ENCODE results near the gene SYNGR2.

SYNGR2 gene

DNA sequence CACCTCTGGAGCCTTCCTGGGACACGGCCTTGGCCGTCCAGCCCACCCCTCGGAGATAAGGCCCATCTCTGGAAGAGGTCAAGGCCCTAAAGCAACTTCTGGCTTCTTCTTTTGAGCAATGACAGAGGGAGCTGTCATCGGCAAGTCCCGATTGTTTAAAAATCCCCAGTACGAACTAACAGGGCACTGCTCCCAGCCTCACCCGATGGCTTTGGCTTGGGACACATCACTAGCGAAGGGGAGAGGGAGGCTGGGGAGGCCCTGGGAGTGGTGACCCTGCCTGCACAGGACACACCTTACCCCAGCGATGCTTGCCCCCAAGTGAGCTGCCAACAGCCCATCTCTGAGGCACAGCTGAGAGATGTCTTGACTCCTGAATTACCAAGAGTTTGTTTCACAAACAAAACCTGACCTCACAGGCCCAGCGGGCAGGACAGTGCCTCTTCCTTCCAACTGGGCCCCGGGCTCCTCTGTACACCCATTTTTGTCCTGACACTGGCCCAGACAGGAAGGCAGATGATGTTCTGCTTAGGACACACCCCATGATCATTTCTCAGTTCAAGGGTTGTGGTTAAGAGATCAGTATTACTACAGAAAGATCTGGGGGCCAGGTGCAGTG lies 4.8 kb downstream of the SYNGR2 start:
- no peak for DNase-seq

DNA sequence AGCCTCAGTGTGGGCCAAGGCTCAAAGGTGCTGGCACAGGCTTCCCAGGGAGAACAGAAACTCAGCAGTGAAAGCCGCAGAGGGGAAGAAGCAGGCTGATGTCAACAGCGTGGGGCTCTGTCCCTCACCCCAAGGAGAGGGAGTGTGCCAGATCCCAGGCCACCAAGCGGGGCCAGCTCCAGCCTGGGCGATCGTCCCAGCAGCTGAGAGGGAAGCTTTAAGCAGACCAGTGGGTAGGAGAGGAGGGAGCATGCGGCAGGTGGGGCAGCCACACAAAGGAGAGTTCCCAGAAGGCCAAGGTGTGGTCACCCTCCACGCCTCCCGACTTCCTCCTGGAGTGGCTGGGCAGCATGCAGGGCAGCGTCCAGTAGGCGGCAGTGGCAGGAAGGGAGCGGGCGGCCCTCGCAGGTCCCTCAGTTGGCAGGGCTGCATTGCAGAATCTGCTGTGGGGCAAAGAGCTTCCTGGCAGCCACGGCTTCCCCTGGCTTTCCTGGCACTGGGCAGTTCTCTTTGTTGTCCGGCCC lies 6.0 kb downstream of the SYNGR2 start:
- DNase-seq, result peak; percentile 94

DNA sequence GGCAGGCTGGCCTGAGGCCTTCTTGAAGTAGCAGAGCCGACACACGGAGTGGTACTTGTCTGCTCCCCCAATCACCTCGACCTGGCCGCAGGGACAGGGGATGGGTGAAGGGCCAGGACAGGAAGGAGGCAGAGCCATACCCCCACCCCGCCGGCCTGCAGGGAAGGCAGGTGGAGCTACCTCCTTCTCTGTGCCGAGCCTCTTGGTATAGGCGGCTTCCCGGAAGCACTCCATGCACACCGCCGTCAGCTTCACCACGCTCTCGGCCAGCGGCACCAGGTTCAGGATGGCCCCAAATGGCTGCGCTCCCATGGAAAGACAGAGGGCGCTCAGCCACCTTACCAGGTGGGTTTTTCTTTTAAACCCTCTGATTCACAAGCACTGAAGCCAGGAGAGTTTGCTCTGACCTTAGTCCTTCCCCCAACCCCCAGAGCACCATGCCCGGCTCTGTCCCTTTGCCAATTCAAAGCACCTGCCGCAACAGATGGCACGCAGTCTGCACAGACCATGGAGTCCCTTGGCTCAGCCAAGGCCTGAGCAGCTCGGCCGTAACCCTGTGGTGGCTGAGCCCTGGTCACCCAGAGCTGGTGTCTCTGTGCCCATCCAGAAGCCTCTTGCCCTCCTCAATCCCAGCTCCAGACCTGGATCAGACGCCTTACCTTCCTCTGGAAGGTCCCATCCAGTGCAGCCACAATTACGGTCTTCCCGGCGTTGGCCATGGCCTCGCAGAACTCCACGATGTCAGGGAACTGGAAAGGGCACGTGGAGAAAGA lies 6.7 kb downstream of the SYNGR2 start:
- DNase-seq, result no peak

DNA sequence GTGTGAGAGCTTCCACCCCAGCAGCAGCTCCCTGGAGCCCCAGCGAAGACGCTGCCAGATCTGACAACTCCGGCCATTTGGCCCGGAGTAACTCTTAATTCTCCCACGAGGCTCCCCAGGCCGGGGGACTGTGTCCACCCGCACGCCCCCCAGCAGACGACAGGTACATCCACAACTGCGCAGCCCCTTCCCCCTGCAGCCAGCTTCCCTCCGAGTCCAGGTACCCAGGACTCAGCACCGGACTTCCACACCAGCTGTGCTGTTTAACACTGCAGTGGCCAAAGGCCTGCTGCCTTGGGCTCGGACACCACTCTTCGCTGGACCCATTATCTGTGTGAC lies 7.2 kb downstream of the SYNGR2 start:
- DNase-seq, result no peak

DNA sequence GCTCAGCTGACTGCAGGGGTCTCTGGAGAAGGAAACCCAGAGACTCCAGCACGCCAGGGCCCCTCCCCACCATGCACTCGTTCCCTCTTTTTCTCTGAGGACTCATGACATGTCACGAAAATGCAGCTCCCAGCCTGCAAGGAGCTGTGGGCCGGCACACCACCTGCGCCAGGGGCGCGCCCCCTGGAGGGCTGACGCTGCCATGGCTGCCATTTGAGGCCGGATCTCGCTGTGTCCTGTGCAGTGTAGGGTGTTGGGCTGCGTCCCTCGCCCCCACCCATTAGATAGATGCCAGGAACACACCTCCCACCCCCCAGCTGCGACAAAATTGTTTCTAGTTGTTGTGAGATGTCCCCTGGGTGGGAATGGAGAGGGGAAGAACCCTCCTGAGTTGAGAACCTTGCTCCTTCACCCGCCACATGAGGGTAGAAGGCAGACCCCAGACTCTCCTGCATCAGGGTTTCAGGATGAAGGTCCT lies 8.2 kb downstream of the SYNGR2 start:
- peak; percentile 52 for DNase-seq

DNA sequence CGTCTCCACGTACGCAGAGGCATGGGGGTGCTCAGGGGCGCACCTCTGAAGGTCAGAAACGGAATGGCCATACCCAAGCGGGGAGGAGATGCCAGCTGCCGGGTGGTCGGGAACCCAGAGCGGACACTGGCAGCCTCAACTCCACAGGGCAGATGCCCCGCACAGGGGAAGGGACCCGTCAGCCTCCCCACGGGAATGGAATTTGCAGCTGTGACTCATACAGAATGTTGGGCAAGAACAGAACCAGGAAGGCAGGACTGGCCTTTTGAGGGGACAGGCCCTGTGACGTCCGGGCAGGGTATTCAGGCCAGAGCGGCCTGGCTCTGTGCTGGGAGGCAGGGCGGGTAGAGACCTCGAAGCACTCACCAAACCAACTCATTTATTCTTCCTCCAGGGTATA lies 11.0 kb downstream of the SYNGR2 start:
- DNase-seq, result no peak

DNA sequence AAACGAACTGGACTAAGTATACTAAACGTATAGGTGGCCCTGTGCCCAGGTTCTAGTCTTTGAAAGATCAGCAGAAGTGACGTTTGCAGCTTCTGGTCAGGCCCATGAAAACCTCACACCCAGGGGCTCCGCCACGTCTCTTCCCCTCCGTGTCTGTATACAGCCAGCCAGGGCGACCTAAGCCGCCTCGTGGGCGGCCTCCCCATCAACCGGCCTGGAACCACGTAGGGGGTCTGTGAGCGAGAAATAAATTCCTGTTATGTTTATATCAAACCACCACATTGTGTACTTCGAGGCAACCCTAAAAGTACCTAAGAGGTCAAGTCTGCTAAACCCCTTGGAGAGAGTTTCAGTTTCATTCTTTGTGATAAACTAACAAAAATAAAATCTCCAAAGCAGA lies 11.7 kb downstream of the SYNGR2 start:
- DNase-seq, result no peak

DNA sequence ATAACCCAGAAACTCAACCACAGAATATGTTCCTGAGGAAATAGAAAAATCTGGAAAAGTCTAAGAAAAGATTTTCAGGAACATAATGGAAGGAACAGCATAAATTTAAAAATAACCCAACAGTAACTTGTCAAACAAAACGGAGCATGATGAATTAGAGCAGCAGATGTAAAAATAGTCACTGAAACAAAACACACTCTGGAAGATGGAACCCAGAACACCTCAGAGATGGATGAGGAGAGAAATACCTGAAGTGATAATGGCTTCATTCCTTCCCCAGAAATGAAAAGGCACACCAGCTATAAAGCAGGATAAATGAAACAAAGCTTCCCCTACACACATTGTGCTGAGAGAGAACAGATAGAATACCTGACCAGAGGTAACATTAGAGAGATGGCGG lies 12.1 kb downstream of the SYNGR2 start:
- no peak for DNase-seq

DNA sequence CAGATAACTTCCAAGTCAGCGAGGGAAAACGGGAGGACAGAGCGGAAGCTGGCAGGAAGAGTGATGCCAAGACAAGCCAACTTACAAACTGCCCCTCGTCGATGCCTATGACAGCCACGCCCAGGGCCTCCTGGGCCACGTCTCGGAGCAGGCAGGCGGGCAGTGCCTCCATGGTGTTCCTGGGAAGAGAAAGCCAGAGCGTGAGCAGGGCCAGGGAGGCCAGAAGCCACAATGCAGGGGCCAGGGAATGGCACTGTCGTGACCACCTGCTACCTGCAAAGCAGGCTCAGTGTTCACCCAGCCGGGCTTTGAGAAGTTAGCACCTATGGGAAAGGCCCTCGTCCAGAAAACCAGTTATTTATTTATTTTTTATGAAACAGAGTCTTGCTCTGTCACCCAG lies 14.1 kb downstream of the SYNGR2 start:
- no peak for DNase-seq

DNA sequence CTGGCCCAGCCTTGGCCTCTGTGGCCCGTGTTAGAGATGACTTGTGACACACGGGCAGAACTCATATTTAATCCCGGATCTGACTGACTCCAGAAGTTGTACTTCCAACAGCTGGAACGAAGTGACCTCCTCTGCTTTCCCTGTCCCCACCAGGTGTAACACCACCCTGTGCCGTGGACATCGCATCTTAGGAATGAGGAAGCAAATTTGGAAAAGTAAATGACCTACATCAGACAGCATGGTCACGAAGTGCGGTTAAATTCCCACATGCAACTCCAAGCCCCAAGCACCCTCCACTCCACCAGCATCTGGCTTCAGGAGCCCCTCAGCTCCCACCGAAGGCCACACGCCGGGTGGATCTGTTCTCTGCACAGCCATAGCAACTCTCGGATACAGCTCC lies 15.5 kb downstream of the SYNGR2 start:
- DNase-seq, result no peak

DNA sequence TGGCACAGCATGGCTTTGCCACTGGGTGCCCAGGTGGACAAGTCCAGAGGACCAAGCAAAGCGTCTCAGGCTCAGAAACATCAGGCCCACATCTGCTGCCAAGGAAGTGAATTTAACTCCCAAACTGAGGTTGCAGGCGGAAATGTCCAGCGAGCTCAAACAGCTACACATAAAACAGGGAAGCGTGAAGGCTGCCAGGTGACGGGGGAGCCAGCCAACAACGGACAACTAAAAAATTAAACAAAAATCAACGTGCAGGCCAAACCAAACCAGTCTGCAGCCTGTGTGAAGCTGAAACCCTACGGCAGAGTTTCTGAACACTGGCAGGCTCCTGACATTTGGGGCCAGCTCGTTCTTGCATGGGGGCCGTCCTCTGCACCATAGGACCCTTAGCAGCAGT lies 16.0 kb downstream of the SYNGR2 start:
- DNase-seq, result no peak

DNA sequence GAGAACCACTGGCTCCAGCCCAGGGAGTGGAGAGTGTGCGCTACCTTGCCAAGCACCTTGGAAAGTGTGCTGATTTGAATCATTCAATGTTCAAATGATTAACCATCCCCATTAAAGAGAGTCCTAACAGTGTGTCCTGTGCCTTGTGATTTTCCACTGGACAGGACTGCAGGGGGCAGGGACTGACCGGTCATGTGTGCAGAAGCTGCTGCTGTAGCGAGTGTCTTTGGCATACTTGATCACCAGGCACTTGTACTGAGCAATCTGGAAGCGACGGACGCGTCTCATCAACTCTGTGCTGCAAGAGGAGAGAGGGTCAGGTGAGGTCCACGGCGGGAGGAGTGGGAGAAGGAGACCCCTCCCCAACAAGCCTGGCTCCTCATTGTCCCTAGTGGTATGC lies 16.5 kb downstream of the SYNGR2 start:
- DNase-seq, result no peak

DNA sequence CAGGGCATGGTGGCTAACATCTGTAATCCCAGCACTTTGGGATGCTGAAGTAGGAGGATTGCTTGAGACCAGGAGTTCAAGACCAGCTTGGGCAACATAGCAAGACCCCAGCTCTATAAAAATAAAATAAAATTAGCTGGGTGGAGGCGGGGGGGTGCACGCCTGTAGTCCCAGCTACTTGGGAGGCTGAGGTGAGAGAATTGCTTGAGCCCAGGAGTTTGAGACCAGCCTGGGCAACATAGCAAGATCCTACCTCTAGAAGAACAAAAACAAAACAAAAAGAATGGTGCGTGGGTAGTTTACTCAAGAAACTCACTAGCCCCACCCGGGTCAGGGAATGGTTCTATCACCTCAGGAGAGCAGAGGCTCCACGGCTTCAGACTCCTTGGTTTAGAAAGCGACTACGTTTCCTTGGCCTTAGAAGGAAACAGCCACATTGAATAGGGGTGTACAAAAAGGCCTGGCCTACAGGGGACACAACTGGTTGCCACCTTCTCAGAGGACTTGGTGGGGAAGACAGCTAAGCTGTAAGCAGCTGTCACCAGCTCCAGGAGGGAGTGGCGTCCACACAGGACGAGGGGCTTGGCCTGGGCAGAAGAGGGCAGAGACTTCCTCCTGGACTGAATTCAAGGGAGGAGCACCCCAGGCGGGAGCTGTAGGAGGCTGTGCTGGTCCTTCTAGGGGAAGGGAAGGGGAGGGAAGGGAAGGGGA lies 17.8 kb downstream of the SYNGR2 start:
- no peak for DNase-seq

DNA sequence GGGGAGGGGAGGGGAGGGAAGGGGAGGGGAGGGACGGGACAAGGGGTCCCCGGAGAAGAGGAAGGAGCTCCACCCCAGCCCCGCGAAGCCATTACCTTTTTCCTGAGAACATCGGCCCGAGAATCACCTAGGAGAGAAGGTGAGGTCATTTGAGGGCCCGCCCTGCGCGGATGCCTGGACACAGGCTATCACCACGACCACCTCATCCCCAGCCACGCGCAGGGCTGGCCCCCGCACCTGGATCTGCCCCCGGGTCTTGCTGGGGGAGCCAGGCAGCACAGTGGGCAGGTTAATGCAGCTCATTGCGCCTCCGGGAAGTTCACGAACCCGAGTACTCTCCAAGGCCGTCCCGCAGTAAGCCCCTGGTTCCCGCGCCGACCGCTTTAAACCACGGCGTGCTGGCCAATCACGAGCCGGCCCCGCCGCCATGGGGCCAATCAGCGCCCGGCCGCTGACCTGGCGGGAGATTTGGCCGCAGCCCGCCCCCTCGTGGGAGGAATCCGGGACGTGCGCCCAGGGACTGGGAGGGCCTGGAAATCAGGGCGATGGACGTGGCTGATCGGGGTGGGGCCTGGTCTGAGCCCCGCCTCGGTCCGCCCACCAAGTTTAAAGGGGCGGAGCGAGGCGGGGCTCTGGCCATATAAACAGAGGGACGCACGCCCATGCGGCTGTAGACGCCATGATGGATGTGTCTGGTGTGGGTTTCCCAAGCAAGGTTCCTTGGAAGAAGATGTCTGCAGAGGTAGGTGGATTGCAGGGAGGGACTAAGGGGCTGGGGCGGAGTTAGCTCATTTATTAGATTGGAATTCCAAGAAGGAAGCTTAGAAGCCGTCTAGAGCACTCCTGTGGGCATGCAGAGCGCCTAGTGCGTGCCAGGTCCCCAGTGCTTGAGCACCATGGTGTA lies 18.6 kb downstream of the SYNGR2 start, which contains the start of the genes AFMID and TK1:
Gene AFMID (plus strand): TSS at position 671 of the 904 bp plus-strand sequence. CDS start 9 bp downstream, at position 680.
Gene TK1 (minus strand): TSS at position 361 of the 904 bp plus-strand sequence. CDS start 58 bp downstream, at position 303.
- DNase-seq, result peak; percentile 97

DNA sequence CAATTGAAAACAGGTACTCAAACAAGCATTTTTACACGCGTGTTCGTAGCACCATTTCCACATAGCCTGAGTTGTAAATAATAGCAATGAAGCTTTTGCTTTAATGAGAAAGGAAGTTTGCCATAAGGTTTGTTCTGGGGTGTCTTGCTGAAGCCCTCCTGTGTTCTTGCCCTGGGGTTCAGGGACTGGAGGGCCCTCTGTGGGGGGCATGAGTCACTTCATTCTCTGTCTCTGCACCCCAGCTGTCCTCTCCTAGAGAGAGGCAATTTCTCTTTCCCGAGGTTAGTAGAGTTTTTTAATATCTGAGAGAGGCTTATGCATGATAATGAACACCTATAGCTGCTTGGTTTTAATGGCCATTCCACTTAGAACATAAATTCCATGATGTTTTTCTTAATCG lies 28.3 kb downstream of the SYNGR2 start:
- no peak for DNase-seq

DNA sequence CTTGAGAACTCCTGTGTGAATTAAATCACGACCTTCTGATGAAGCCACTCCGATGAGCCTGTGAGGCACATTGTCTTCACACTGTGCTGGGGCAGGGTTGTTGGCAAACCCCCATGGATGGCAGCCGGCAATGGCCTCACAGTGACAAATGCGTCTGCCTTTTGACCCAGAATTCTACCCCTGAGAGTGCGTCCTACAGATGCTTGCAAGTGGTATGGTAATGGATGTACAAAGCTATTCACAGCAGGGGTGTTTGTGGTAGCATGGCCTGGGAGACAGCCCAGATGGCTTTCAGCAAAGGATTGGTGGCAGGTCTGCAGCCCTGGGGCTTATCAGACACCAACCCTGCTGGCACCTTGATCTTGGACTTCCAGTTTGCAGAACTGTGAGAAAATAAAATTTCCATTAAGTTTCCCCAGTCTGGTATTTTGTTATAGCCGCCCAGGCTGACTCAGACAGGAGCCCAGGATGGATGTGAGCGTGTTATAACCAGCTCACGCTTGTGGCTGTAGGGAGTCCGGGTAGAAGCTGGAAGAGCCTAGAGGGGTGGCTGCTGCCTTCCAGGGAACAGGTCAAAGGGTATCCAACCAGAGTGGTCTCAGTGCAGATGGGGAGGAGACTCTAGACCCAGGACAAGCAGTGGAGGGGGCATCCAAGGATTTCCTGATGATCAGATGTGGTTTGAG lies 28.9 kb downstream of the SYNGR2 start:
- DNase-seq, result peak; percentile 49

DNA sequence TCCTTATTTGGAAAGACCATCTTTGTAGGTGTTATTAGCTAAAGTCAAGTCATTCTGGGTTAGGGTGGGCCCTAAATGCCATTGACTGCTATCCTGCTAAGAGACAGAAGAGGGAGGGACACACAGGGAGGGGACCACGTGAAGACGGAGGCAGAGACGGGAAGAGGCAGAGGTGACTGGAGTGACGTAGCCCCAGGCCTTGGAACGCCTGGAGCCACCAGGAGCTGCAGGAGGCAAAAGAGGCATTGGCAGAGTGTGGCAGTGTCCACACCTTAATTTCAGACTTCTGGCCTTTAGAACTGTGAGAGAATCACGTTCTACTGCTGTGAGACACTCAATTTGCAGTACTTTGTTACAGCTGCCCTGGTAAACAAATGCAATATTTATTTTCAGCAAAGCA lies 32.1 kb downstream of the SYNGR2 start:
- DNase-seq, result no peak

DNA sequence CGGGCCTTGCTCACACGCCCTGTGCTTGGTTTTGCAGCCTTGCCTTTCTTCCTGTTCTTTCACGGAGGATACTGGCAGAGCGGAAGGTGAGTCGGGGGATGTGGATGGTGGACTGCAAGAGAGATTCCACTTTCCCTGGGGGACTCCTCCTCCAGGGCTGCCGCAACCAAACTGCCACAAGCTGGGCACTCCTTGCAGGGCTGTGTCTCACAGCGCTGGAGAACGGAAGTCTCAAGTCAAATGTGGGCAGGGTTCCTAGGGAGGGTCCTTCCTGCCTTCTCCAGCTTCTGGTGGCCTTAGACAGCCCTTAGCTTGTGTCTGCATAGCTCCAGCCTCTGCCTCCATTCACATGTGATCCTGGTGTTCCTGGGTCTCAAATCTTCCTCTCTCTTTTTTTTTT lies 34.3 kb downstream of the SYNGR2 start:
- DNase-seq, result no peak

DNA sequence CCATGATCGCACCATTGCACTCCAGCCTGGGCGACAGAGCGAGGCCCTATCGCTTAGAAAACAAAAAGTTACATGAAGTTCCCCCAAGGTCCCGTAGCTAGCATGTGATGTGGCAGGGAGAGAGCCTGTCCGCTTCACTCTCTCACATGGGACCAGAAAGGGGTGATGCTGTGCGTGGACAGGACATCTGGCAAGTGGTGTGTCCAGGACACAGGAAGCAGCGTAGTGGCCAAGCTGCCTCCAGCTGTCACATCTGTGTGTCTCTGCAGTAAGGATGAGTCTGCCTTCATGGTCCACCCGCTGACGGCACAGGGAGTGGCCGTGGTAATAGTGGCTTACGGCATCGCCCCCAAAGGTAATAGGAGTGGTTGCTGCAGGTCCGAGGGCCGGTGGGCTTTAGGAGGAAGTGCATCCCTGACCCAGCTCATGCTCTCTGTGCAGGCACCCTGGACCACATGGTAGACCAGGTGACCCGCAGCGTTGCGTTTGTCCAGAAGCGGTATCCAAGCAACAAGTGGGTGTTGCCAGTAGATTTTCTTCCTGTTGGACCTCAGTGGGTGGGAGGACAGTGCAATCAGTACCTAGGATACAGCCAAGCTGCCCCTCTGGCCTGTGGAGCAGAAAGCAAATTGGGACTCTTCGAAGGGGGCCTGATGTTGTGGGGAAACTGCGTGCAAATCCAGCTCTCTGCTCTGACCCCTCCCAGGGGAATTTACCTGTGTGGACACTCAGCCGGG lies 36.2 kb downstream of the SYNGR2 start:
- no peak for DNase-seq

DNA sequence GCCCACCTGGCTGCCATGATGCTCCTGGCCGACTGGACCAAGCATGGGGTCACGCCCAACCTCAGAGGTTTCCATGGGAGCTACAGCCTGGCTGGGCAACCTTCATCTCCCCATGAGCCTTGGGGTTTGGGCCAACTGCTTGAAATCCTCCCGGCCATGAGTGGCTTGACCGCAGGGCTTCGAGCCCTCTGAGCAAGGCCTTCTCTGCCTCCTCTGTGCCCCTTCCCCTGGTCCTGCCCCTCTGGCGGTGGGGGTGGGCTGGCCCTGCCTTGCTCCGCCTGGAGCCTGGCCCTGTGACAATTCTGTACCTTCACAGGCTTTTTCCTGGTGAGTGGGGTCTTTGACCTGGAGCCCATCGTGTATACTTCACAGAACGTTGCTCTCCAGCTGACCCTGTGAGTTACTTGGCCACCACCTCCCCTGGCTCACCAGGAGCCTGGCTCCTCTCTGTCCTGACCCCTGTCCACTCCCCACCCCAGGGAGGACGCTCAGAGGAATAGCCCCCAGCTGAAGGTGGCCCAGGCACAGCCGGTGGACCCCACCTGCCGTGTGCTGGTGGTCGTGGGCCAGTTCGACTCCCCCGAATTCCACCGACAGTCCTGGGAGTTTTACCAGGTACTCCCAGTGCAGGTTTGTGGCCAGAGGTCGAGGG lies 36.9 kb downstream of the SYNGR2 start:
- DNase-seq, result no peak

DNA sequence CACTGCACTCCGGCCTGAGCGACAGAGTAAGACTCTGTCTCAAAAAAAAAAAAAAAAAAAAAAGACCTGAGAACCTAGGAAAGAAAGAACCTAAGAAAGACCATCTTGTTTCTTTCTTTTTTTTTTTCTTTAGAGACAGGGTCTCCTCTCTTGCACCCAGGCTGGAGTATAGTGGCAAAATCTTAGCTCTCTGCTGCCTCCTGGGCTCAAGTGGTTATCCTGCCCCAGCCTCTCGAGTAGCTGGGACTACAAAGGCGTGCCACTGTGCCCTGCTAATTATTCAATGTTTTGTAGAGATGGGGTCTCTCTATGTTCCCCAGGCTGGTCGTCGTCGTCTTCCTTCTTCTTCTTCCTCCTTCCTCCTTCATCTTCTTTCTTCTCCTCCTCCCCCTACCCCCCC lies 37.9 kb downstream of the SYNGR2 start:
- DNase-seq, result no peak

All from midbrain (tissue), 1 donor.